ENCODE measurements around the gene DUS1L.
A peak's percentile ranks its signal among the peaks of the same experiment; 100 is the strongest.

Gene DUS1L

DNA sequence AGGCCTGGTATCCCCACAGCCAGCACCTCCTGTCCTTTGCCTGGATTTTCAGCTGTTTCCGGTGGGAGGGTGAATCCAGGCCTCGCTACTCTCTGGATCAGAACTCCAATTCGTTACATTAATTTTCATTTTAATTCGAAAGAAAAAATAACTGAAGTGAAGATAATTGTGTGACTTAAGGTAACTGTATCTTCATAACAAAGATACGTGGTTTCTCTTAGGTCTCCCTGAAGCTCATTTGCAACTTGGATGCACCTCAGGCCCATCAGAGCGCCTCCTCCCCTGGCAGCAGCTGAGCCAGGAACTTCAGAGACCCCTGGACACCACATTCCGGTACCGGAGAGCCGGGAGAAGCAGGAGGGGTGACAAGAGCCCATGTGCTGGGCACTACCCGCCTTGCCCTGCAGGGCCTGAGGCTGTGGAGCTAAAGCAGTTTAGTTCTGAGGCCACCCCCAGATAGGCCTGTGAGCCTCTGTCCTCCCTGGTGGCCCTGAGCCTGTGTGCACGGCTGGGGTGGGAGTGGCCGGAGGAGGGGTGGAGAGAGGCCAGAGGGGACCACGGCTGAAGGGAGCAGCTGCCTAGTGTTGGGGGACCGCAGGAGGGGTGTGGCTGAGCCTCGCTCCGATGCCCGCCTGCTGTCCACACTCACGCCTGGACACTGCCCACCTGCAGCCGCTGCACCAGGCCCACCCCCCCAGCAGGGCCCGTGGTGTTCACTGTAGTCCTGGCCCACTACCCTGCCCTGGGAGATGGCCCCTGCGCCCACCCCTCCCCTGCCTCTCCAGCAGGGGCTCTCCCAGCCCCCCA, 11.4 kb upstream of the DUS1L start:
- TF ChIP-seq CTCF (IDR thresholded peaks at IDR 0.05; ENCODE audit: control insufficient read depth, insufficient read depth, low read depth, low read length, missing control alignments) = no peak

DNA sequence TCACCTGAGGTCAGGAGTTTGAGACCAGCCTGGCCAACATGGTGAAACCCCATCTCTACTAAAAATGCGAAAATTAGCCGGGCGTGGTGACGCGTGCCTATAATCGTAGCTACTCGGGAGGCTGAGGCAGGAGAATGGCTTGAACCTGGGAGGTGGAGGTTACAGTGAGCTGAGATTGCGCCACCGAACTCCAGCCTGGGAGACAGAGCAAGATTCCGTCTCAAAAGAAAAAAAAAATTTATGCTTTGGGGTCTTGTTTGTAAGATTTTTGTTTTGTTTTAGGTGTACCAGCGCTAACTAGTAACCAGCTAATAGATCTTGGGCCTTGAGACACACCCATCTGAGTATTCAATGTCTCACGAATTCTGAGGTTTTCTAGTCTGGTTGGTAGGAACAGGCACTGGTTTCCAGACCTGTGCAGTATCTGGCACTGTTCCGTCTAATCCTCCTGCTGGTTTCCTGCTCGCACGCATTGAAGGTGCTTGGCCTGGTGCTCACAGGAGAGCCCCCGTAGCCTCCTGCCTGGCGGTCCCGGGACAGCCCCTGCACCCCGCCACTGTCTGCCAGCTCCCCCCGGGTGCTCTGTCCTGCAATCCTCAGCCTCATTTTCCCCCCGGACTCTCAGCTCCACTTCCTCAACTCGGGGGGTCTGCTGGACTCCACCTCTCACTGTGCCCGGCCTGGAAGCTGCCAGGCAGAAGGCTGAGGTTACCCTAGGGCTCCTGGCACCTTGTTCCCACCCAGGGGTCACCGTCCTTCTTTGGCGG, 10.6 kb upstream of the DUS1L start:
- no peak for TF ChIP-seq CTCF (IDR thresholded peaks at IDR 0.05; ENCODE audit: control insufficient read depth, insufficient read depth, low read depth, low read length, missing control alignments)
- DNase-seq (ENCODE audit: low read depth) = no peak

More for the DNA sequence above, 11.4 kb upstream of the DUS1L start:
- no peak for DNase-seq (ENCODE audit: low read depth)
- H3K4me3 ChIP-seq (ENCODE audit: control insufficient read depth, low read depth, low read length) = no peak overlapping the region

DNA sequence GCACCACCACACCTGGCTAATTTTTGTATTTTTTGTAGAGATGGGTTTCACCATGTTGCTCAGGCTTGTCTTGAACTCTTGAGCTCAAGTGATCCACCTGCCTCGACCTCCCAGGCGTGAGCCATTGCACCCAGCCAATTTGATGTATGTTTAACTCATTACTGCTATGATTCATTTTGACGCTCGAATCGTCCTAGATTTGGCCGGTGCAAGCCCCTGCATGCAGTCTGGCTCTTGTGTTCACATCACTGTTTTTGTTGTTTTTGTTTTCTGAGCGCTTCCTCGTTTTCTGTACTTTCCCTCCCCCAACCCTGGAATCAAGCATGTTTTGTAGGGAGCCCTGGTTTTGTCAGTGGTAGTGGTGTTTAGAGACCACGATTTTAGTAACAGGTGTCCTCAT, 7.8 kb upstream of the DUS1L start:
- DNase-seq (ENCODE audit: low read depth) = no peak
- no peak overlapping the region for H3K4me3 ChIP-seq (ENCODE audit: control insufficient read depth, low read depth, low read length)
- TF ChIP-seq CTCF (IDR thresholded peaks at IDR 0.05; ENCODE audit: control insufficient read depth, insufficient read depth, low read depth, low read length, missing control alignments) = no peak

More for the DNA sequence above, 10.6 kb upstream of the DUS1L start:
- H3K4me3 ChIP-seq (ENCODE audit: control insufficient read depth, low read depth, low read length) = no peak overlapping the region

DNA sequence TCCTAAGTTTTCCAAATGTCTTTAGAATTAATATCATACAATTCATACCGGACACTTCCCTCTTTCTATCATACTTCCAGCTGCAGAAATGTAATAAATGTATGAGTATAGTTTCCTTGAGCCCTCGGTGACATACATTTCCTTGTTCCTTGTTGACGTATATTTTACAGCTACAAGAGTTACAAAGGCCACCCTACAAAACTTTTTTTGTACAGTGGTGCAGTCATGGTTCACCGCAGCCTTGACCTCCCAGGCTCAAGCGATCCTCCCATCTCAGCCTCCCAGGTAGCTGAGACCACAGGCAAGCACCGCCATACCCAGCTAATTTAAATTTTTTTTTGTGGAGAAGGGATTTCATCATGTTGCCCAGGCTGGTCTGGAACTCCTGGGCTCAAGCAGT, 7.2 kb upstream of the DUS1L start:
- no peak overlapping the region for H3K4me3 ChIP-seq (ENCODE audit: control insufficient read depth, low read depth, low read length)
- DNase-seq (ENCODE audit: low read depth) = no peak
- no peak for TF ChIP-seq CTCF (IDR thresholded peaks at IDR 0.05; ENCODE audit: control insufficient read depth, insufficient read depth, low read depth, low read length, missing control alignments)

GRCh38 chr17:82070611-82071010, 5.0 kb upstream of the DUS1L start:
- H3K4me3 ChIP-seq (ENCODE audit: control insufficient read depth, low read depth, low read length) = no peak overlapping the region
- no peak for TF ChIP-seq CTCF (IDR thresholded peaks at IDR 0.05; ENCODE audit: control insufficient read depth, insufficient read depth, low read depth, low read length, missing control alignments)
- no peak for DNase-seq (ENCODE audit: low read depth)

DNA sequence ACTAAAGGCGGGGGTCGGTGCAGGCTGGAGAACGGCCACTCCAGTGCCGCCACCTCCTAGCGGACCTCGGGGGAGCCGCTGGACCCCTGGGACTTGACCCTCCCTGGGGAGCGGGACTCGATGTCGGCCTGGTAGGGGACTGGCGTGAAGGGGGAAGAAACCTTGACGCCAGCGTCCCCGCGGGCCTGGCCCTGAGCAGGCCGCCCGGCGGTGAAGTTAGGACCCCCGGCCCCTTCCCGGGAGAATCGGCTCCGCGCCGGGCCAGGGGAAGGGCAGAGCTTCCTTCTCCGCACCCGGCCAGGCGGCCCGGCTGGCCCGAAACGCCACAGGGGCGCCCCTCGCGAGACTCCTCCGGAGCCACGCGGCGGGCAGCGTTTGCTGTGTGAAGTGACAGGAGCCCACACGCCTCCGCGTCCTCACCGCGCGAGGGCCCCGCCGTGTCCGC, 389 bp downstream of the DUS1L start:
- H3K4me3 ChIP-seq (ENCODE audit: control insufficient read depth, low read depth, low read length) = peak overlapping the region; percentile 84
- no peak for TF ChIP-seq CTCF (IDR thresholded peaks at IDR 0.05; ENCODE audit: control insufficient read depth, insufficient read depth, low read depth, low read length, missing control alignments)
- DNase-seq (ENCODE audit: low read depth) = no peak
